GM19452 (cell line): ENCODE results near the gene IGSF10.

Source experiments
- ATAC-seq: cut with Tn5 transposase; IDR thresholded peaks from one replicate; pipeline ENCODE4 v1.9.1; 2021; ENCODE audit not compliant: unreplicated experiment

IGSF10 gene

GRCh38 chr3:151423091-151423490 is 37.8 kb downstream of the IGSF10 start:
- ATAC-seq, result no peak

- no peak for ATAC-seq
These were observed 38.9 kb downstream of the IGSF10 start for GRCh38 chr3:151421938-151422337.

GRCh38 chr3:151419806-151420205 is 41.1 kb downstream of the IGSF10 start:
- ATAC-seq, result no peak

- no peak for ATAC-seq
These were observed 45.6 kb downstream of the IGSF10 start for GRCh38 chr3:151415289-151415688.

GRCh38 chr3:151412989-151413388 is 47.9 kb downstream of the IGSF10 start:
- no peak for ATAC-seq
